DND-41 (cell line): ENCODE measurements around the gene GDF9.

ENCODE experiments used
- ATAC-seq: fragments of 200-7000 bp; cut with Tn5 transposase; 3 replicates; pipeline ENCODE4 v1.9.1; 2021; ENCODE audit warnings: low read depth; ENCODE audit not compliant: insufficient read depth
- DNase-seq: peaks from one replicate; pipeline ENCODE4 v3.0.0-alpha.2; 2020
- H2AFZ ChIP-seq: 2 replicates; pipeline ENCODE4 v1.6.0; 2012; ENCODE audit warnings: low read depth, low read length
- H3K27ac ChIP-seq: 2 replicates; pipeline ENCODE4 v1.5.1; 2012; ENCODE audit warnings: low read length, inconsistent platforms
- H3K27me3 ChIP-seq: fragments of 200-600 bp; sonication (generic); 2 replicates; pipeline ENCODE4 v1.6.0; 2012; ENCODE audit warnings: low read length, mild to moderate bottlenecking, inconsistent platforms; ENCODE audit not compliant: insufficient read depth, poor library complexity
- H3K36me3 ChIP-seq: 2 replicates; pipeline ENCODE4 v1.5.1; 2012; ENCODE audit warnings: low read length, inconsistent platforms; ENCODE audit not compliant: insufficient read depth
- H3K4me1 ChIP-seq: 2 replicates; pipeline ENCODE4 v1.5.1; 2012; ENCODE audit warnings: mild to moderate bottlenecking, low read length; ENCODE audit not compliant: insufficient read depth
- H3K4me2 ChIP-seq: 2 replicates; pipeline ENCODE4 v1.6.0; 2012; ENCODE audit warnings: mild to moderate bottlenecking, moderate library complexity, low read length, inconsistent platforms; ENCODE audit not compliant: insufficient read depth
- H3K4me3 ChIP-seq, 2 experiments: fragments of 200-600 bp in 1 of 2; shearing (Covaris generic) in 1 of 2; 2 replicates each; pipeline ENCODE4 v1.5.1; 2012 to 2016; ENCODE audit warnings: inconsistent platforms in 2 of 2, low read length in 2 of 2, mild to moderate bottlenecking in 2 of 2, low read depth in 1 of 2, moderate library complexity in 1 of 2
- H3K79me2 ChIP-seq: 2 replicates; pipeline ENCODE4 v1.6.0; 2012; ENCODE audit warnings: low read length, inconsistent platforms; ENCODE audit not compliant: insufficient read depth
- H3K9ac ChIP-seq: 2 replicates; pipeline ENCODE4 v1.6.0; 2012; ENCODE audit warnings: low read depth, mild to moderate bottlenecking, inconsistent platforms, low read length, moderate library complexity
- H3K9me3 ChIP-seq: 2 replicates; pipeline ENCODE4 v1.5.1; 2012; ENCODE audit warnings: low read length, moderate library complexity, mild to moderate bottlenecking, inconsistent platforms; ENCODE audit not compliant: insufficient read depth, severe bottlenecking
- H4K20me1 ChIP-seq: 2 replicates; pipeline ENCODE4 v1.6.0; 2012; ENCODE audit warnings: low read length; ENCODE audit not compliant: insufficient read depth
- EZH2 ChIP-seq: IDR thresholded peaks from 3 replicates; pipeline ENCODE4 v1.6.1; 2012; ENCODE audit warnings: borderline replicate concordance, low read depth, mild to moderate bottlenecking, moderate library complexity, low read length, inconsistent platforms; ENCODE audit not compliant: severe bottlenecking
- TF ChIP-seq, protein P1 (sequence below): IDR thresholded peaks from 2 replicates; pipeline ENCODE4 v1.5.1; 2012; ENCODE audit warnings: borderline replicate concordance, low read length, moderate library complexity, mild to moderate bottlenecking; ENCODE audit not compliant: poor library complexity, severe bottlenecking; ENCODE audit errors: extremely low read depth

The GDF9 gene

GRCh38 chr5:132825834-132826391 lies 40.4 kb downstream of the GDF9 start:
- H3K27ac ChIP-seq: no peak overlapping the region
- no peak overlapping the region for H3K9ac ChIP-seq
- peaks cover 40% of the 10 kb centered on the region for H3K27me3 ChIP-seq
- no peak for DNase-seq
- H3K4me1 ChIP-seq: peaks cover 13% of the 10 kb centered on the region
- no peaks in the 10 kb centered on the region; the same call in 1 of the 2 replicates for H3K36me3 ChIP-seq
- no peak overlapping the region for H2AFZ ChIP-seq
- no peaks in the 10 kb centered on the region for H4K20me1 ChIP-seq
- H3K79me2 ChIP-seq: no peaks in the 10 kb centered on the region
- H3K4me3 ChIP-seq: no peak overlapping the region
- TF ChIP-seq, protein P1, sequence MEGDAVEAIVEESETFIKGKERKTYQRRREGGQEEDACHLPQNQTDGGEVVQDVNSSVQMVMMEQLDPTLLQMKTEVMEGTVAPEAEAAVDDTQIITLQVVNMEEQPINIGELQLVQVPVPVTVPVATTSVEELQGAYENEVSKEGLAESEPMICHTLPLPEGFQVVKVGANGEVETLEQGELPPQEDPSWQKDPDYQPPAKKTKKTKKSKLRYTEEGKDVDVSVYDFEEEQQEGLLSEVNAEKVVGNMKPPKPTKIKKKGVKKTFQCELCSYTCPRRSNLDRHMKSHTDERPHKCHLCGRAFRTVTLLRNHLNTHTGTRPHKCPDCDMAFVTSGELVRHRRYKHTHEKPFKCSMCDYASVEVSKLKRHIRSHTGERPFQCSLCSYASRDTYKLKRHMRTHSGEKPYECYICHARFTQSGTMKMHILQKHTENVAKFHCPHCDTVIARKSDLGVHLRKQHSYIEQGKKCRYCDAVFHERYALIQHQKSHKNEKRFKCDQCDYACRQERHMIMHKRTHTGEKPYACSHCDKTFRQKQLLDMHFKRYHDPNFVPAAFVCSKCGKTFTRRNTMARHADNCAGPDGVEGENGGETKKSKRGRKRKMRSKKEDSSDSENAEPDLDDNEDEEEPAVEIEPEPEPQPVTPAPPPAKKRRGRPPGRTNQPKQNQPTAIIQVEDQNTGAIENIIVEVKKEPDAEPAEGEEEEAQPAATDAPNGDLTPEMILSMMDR: no peak
- no peak for TF ChIP-seq EZH2
- no peak for ATAC-seq
- no peak overlapping the region for H3K4me2 ChIP-seq
- no peaks in the 10 kb centered on the region for H3K9me3 ChIP-seq

- Histone ChIP-seq H3K4me2 (no peak overlapping the region), H3K36me3 (no peaks in the 10 kb centered on the region; the same call in 1 of the 2 replicates), H3K4me3 (no peak overlapping the region), H3K27me3 (peaks cover 34% of the 10 kb centered on the region), H4K20me1 (no peaks in the 10 kb centered on the region), H2AFZ (no peak overlapping the region), H3K9me3 (no peaks in the 10 kb centered on the region), H3K27ac (no peak overlapping the region), H3K79me2 (no peaks in the 10 kb centered on the region), H3K9ac (no peak overlapping the region), H3K4me1 (peaks cover 7% of the 10 kb centered on the region)
- DNase-seq: no peak
- no peak for TF ChIP-seq EZH2
- ATAC-seq: no peak
These were observed 41.0 kb downstream of the GDF9 start for GRCh38 chr5:132825033-132825833.

DNA sequence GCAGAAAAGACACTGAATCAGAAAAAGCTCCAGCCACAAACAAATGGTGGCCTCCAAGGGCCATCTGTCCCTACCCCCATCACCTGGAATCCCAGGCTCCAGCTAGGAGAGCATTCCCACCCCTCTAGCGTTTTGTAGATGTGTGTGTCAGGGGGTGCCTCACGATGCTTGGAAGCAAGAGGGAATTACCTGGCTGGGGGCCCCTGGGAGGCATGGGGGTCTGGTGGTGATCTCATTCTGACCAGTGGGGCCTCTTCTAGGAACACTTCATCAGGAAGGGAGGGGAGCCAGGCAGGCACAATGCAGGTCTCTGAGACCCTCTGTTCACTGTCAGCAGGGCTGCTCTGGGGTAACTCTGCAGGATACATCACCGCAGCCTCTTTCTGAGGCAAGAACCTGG lies 41.8 kb downstream of the GDF9 start:
- H3K4me3 ChIP-seq: no peak overlapping the region
- no peaks in the 10 kb centered on the region for H3K79me2 ChIP-seq
- no peak overlapping the region for H3K9ac ChIP-seq
- no peaks in the 10 kb centered on the region; the same call in 1 of the 2 replicates for H3K36me3 ChIP-seq
- TF ChIP-seq EZH2: no peak
- TF ChIP-seq, protein P1: no peak
- no peak overlapping the region for H2AFZ ChIP-seq
- H3K27me3 ChIP-seq: peaks cover 26% of the 10 kb centered on the region
- ATAC-seq (no peak), DNase-seq (no peak)
- H4K20me1 ChIP-seq: no peaks in the 10 kb centered on the region
- H3K4me2 ChIP-seq: no peak overlapping the region
- no peak overlapping the region for H3K27ac ChIP-seq
- H3K4me1 ChIP-seq: no peaks in the 10 kb centered on the region
- H3K9me3 ChIP-seq: no peaks in the 10 kb centered on the region

GRCh38 chr5:132823481-132824050 lies 42.7 kb downstream of the GDF9 start:
- H2AFZ ChIP-seq: no peak overlapping the region
- no peaks in the 10 kb centered on the region for H3K9me3 ChIP-seq
- no peak overlapping the region for H3K27ac ChIP-seq
- H3K9ac ChIP-seq: no peak overlapping the region
- TF ChIP-seq, protein P1: no peak
- TF ChIP-seq EZH2: no peak
- H3K4me1 ChIP-seq: no peaks in the 10 kb centered on the region
- no peak overlapping the region for H3K4me2 ChIP-seq
- H3K4me3 ChIP-seq: no peak overlapping the region
- ATAC-seq: no peak
- no peaks in the 10 kb centered on the region for H3K79me2 ChIP-seq
- H4K20me1 ChIP-seq: no peaks in the 10 kb centered on the region
- no peaks in the 10 kb centered on the region for H3K36me3 ChIP-seq
- no peak for DNase-seq
- H3K27me3 ChIP-seq: peaks cover 17% of the 10 kb centered on the region
